Measurements from ENCODE around the gene CCL1.

CCL1 gene, protein sequence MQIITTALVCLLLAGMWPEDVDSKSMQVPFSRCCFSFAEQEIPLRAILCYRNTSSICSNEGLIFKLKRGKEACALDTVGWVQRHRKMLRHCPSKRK

DNA sequence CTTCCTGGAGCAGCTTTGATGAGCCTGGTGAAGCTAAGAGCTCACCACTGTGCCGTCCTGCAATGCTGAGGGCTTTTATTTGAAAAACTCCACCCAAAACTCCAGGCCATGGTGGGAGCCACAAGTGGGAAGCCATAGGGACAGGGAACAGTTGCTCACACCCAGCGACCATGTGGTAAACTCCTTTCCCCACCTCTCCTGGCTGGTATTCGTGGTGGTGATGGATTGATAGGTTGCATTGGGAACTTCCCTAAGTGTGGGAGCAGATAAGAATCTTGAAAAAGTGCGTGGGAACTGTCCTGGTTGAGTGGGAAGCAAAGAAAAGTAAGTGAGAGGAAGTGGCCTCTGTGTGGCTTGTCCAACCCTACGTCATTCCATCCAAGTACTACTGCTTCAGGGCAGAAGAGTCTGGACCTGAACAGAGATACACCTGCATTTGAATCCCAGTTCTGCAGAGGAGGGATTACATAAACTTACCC, at the start of gene CCL1:
CCL1 (minus strand) TSS at position 51 of the 479 bp plus-strand sequence. CDS start 72 bp downstream, outside the sequence.
- DNase-seq = no peak

GRCh38 chr17:34412534-34412933, 49.5 kb upstream of the CCL1 start:
- no peak for DNase-seq

- DNase-seq = no peak
Measured at GRCh38 chr17:34411646-34412421, 48.8 kb upstream of the CCL1 start.

DNA sequence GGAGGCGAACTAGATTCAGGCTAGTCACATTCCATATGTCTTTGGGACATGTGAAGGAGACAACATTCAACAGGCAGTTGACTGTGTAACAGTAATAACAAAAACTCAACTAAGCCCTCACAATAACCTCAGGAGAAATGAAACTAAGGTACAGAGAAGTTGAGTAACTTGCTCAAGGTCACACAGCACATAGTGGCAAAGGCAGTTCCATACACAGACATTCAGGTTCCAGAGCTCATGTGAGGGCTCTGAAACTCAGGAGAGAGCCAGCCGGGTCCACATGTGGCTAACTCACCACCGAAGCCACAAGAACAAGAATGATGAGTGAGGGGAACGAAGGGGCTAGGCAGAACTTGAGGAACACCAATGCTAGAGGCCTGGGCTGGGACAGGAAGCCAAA, 46.3 kb upstream of the CCL1 start:
- no peak for DNase-seq

GRCh38 chr17:34408439-34408838, 45.4 kb upstream of the CCL1 start:
- no peak for DNase-seq

DNA sequence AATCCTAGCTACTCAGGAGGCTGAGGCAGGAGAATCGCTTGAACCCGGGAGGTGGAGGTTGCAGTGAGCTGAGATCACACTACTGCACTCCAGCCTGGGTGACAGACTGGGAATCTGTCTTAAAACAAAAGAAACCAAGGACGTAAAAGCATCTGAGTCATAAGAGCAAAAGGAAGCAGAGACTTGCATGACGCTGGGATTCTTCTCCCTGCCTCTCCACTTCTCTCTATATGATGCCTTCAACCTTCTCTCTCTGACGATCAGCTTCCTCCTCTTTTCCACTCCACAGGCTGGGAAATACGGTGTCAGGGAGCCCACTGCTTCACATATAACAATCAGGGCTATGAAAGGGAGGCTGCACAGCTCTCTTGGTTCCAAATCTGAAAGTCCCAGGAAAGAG, 43.2 kb upstream of the CCL1 start:
- no peak for DNase-seq

GRCh38 chr17:34403006-34403405, 40.0 kb upstream of the CCL1 start:
- no peak for DNase-seq

- DNase-seq = no peak
Measured at GRCh38 chr17:34401165-34401564, 38.1 kb upstream of the CCL1 start.

DNA sequence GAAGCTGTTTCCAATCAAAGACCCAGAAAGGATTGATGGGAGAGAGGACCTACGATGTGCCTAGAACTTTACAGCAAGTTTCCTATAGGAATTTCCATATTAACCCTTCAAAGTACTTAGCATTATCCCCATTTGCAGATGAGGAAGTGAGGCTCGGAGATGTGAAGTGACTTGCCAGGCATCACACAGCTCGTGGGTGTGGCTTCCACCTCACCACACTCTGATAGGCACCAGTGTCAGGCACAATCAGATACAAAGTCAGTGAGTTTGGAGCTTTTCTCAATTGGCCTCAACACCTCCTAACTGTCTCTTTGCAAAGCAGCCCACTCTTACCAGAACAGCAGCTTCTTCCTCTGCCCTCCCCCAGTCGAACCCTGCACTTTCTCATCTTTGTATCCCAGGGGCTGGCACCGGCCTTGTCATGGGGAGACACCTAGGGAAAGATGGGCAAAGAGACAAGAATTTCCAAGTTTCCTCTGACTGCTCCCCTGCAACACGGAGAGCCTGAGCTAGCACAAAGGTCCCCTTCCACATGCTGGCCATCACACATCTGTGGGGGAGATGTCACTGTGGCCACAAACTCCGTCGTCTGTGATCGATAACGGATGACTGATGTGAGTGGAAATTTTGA, 37.4 kb upstream of the CCL1 start:
- DNase-seq = no peak

GRCh38 chr17:34399725-34400124, 36.7 kb upstream of the CCL1 start:
- no peak for DNase-seq

DNA sequence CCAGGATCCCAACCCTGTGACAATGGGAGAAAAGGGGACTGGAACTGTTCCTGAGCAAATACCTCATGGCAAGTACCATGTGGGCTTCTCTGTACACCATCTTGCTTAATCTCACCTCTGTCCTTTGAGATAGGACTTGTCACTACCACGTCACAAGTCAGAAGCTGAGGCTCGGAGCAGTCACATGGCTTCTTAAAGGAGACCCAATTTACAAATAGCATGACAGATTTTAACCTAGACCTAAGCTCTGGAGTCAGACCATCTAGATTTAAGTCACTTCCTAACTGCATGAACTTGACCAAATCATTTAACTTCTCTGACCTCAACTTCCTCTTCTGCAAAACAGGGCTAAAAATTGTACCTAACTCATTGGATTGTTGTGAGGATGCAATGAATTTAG, 36.0 kb upstream of the CCL1 start:
- peak; percentile 66 to 79 for DNase-seq

DNA sequence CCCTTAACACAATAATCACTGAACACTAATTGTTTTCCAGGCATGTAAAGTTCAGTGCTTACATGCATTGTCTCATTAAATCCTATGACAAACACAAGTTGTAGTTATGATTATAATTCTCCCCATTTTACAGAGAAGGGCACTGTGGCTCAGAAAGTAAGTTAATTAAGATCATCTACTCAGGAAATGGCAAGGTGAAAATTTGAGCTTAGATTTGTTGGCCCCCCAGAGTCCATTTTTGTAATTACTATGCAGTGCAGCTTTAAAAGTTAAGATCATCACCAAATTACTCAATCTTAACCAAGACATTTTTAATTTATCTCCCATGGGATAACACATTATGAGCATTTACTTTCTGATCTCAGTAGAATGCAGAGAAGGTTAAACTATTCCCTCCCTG, 34.2 kb upstream of the CCL1 start:
- no peak for DNase-seq

DNA sequence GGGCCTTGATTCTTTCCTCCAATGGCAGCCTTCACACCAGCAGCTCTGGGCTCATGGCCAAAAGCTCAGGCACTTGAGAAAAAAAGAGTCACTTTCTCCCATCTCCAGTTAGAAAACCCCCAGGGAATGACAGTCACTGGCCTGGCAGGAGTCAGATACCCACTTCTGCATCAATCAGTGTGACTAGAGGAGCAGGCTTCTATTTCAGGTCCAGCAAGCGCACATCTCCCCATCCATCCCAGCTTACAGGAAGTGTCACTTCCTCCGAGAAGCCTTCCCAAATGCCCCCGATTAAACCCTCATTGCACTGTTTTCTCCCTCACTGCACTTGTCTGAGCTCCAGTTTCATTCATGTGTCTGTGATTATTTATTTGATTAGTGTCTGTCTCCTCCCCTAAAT, 30.4 kb upstream of the CCL1 start:
- no peak for DNase-seq

DNA sequence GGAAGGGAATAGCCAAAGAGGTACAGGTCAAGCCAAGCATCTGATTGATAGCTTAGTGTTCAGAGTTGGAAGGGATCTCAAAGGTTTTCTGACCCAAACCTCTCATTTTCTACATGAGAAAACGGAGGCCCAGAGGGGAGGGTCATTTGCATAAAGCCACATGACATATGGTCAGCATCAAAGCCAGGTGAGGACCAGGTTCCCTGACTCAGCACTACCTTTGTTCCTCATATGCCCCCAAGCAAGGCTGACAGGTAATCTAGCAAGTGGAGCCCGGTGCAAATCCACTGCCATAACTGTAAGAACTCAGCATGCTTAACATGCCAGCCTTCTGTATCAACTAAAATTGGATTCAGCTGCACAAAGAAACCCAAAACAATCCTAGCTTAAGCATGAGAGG, 28.2 kb upstream of the CCL1 start:
- DNase-seq = no peak

DNA sequence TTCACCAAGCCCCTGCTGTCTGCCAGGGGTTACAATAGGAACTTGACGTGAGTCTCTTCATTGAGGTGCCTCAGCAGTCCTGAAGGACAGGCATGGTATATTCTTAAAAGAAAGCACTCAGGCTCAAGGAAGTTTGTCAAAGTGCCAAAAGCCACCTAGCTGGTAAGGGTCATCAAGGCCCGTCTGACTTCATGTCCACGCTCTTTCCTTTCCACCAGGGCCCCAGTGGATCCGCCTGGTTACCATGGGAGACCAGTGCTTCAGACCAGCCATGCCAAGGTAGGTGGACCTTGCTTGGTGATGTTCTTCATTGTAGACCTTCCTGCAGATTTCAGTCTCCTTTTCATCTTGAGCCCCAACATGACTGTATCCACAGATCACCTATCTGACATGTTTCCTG, 27.6 kb upstream of the CCL1 start:
- DNase-seq = no peak

GRCh38 chr17:34389126-34389750, 26.2 kb upstream of the CCL1 start:
- DNase-seq = no peak

DNA sequence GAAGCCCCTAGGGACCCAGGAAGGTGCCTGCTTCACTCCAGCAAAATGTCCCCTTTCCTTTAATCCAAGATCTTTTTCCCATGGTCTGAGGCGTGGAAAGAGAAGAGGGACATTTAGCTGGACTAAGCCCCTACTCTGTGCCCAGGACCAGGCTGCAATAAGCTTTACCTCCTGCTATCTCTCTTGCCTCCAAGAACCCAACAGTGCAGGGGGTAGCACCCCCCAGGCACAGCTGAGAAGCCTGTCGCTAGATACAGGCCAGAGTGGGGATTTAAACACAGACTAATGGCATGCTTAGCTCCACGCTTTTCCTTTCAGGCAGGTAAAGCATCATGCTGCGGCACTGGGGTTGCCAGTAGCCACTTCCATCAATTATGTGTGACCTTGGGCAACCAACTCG, 24.5 kb upstream of the CCL1 start:
- DNase-seq = no peak

- peak; percentile 33 to 52 for DNase-seq
Measured at GRCh38 chr17:34386697-34387550, 23.9 kb upstream of the CCL1 start.

DNA sequence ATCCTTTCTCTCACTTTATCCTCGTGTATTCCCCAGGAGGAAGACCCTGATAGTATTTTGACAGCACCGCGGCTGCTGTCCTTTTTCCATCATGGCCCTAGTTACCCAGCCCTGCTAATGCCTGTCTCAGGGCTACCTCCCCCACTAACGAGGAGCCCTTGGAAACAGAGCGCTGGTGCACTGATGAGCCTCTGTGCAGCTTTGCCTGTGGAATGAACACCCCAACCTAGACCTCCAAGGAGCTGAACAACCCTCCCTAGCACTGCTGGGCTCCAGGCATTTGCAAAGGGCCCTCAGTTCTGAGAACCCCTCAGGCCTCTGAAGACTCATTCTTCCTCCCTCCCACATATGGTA, 23.3 kb upstream of the CCL1 start:
- no peak for DNase-seq

DNA sequence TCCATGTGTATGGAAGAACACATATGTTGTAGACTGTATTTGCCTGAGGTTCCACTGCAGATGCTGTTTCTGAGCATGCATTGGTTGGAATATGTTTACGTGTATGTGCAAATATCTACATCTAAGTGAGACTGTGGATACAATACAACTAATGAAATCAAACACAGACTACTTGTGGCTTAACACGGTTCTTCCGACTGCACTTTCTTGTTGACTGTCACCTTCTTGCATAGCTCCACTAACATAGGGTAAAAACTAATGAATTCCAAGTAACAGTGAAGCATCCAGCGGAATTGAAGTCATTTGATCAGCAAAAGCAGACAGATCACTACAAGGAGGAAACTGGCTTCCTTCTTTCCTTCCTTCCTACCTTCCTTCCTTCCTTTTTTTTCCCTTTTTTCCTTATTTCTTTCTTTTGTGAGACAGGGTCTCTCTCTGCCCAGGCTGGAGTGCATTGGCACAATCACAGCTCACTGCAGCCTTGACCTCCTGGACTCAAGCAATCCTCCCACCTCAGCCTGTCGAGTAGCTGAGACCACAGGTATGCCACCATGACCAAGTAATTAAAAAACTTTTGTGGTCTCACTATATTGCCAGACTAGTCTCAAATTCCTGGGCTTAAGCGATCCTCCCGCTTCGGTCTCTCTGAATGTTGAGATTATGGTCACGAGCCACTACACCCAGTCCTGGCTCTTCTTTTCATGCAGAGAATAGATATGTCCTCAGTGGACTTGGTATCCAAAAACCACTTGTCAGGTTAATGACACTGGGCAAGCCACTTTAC, 22.0 kb upstream of the CCL1 start:
- no peak for DNase-seq

GRCh38 chr17:34384271-34384670, 21.2 kb upstream of the CCL1 start:
- no peak for DNase-seq

GRCh38 chr17:34383216-34383615, 20.2 kb upstream of the CCL1 start:
- DNase-seq = no peak
